Left forelimb (tissue), 1 donor: ENCODE measurements around the gene TNIK.

Experiments used
- DNase-seq: peaks from one replicate; pipeline ENCODE4 v3.0.0-alpha.2; 2018; ENCODE audit warnings: low spot score

Gene TNIK

GRCh38 chr3:171283183-171283847 lies 176.9 kb downstream of the TNIK start:
- DNase-seq = no peak

DNA sequence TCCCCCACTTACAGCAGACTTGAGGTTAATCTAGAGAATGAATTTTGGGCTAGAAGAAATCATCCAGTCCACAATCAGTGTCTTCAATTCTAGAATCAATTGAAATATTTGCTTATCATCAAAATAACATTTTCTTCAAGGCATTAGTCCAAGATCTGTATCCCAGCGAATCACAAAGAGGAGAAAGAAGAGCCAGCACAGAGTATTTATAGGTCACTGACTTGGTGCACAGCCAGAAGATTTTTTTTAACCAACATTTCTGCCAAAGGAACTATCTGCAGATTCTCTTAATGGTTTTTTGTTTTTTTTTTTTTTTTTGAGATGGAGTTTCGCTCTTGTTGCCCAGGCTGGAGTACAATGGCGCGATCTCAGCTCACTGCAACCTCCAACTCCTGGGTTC lies 178.2 kb downstream of the TNIK start:
- DNase-seq = no peak

- DNase-seq = no peak
Observed at GRCh38 chr3:171281256-171281992, 178.8 kb downstream of the TNIK start.

DNA sequence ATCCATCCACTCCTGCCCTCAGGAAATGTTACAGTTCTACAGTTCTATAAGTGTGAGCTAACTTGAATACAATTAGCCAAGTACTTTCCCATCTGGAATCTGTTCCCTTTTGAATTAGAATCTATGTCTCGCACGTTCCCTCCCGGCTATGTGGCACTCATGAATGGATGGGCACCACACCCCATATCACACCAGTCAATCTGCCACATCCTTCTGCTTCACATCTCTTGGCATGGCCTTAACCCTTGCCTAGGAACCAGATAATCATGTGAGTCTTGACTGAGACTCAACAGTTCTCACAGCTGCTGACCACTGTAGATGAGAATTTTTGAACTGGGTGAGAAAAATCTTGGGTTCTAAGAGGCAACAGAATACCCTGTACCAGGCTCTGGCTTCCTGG lies 180.2 kb downstream of the TNIK start:
- DNase-seq = no peak

DNA sequence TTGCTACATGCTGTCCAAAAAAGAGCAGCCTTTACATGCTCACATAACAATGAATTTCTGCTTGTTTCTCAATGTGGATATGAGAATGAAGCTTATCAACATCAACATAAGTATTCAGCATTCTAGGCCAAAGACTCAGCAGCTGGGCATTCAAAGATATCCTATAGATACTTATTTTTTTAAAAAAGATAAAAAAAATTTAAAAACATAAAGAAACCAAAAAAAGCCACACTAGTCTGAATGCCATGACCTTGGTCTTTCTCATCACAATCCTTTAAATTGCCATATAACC lies 182.0 kb downstream of the TNIK start:
- no peak for DNase-seq

- DNase-seq = no peak
Observed at GRCh38 chr3:171277456-171278298, 182.5 kb downstream of the TNIK start.

DNA sequence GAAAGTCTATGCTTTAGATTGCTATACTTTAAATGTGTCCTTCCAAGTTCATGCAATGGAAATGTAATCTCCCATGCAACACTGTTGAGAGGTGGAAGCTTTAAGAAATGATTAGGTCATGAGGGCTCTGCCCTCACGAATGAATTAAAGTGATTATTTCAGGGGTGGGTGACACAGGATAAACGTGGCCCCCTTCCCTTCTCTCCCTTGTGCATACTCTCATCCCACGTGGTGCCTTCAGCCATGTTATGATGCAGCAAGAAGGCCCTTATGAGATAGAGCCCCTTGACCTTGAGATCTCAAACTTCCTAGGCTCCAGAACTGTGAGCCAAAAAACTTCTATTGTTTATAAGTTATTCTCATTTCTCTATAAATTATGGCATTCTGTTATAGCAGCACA lies 183.3 kb downstream of the TNIK start:
- DNase-seq = no peak

- DNase-seq = no peak
Observed at GRCh38 chr3:171274222-171274621, 186.0 kb downstream of the TNIK start.

DNA sequence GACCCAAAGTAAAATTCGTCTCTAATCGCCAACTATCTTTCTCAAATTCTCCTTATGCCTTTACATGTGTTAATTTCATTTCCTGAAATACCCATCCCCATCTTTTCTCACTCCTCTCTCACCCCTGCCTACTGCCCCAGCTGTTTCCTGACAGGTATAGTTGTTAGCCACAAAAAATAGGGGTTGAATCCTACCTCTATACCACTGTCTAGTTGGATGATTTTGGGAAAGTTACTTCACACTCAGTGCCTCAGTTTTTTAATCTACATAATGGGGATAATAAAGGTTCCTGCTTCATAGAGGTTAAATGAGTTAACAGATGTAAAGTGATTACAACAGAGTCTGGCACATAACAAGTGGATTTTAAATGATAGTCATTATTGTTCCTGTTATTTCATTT lies 189.7 kb downstream of the TNIK start:
- DNase-seq = no peak

DNA sequence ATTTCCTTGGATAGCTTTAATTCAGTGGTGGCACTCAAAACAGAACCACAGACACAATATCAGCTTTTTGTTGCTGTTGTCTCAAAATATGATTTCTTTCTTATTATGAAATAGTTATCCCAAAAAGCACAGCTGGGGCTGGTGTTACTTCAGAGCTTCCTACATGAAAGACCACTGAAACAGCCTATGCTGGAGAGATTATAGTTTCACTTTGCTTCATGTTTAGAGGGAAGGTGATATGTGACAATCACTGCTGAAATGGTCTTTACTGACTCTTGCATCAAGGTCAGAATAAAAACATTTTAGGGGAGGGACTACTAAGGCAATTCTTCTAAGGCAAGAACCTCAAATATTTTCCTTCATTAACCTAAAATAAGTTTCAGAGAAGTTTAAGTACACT lies 190.7 kb downstream of the TNIK start:
- no peak for DNase-seq

DNA sequence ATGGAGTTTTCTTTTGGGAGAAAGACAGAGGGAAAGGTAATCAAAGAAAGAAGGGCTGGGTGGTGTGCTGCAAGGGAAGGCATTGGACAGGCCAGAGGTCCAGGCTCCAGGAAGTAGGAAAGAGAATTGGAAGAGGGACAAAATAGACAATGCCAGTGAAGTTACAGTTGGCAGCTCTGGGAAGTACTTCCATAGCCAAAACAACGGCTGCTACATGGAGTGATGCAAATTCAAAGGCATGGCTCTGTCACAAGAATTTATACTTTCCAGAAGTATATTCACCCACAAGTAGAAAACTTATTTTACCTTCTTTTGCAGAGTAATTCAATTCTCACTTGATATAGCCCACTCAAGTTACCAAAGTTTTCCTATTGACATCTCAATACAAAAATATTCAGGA lies 191.5 kb downstream of the TNIK start:
- DNase-seq = no peak

- no peak for DNase-seq
Observed at GRCh38 chr3:171267104-171267503, 193.1 kb downstream of the TNIK start.

- no peak for DNase-seq
Observed at GRCh38 chr3:171266740-171267073, 193.5 kb downstream of the TNIK start.

DNA sequence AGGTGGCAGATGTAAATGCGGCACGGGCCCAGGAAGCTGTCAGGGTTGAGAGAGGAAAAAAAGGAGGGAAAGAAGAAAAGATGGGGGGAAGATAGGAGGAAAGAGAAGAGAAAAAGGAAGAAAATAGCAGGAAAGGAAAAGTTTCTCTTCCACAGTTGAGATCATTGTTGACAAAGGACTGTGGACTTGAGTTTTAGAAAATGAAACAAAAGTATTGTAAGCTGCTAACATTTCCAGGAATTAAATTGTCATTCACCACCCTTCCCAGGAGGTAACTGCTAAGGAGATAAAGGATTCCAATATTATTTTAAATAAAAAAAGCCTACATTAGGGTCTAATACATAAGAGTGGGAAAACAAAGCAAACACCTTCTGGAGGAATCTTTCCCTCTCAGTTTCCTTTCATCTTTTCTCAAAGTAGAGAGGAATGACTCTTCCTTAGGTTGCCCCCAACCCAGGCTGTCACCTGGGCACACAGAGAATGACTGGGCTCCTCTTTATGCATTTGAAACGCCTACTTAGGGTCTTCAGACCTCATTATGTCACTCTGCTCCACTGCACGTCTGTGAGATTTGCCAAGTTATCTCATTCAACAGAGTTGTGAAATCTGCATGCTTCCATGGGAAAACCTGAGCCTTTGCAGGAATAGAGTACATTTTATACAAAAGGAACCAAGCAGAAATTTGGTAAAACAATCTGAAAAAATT lies 194.0 kb downstream of the TNIK start:
- no peak for DNase-seq

GRCh38 chr3:171264758-171265157 lies 195.4 kb downstream of the TNIK start:
- DNase-seq = no peak

DNA sequence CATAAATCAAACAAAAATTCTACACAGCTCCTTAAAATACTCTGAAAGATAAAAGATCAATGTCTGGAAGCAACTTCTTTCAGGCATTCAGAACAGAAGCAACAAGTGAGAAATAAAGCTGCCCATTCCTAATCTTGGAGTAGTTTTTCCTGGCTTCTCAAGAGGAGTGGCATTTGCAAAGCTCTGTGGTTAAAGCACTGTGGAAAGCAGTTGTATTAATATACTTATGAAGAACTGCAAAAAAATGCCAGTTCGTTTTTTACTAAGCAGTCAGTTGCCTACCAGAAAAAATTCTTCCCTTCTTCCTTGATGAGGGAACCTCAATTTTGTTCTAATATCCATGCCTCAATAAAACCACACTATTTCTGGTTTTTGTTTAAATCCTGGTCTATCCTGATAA lies 197.8 kb downstream of the TNIK start:
- no peak for DNase-seq

GRCh38 chr3:171261487-171261886 lies 198.7 kb downstream of the TNIK start:
- no peak for DNase-seq

DNA sequence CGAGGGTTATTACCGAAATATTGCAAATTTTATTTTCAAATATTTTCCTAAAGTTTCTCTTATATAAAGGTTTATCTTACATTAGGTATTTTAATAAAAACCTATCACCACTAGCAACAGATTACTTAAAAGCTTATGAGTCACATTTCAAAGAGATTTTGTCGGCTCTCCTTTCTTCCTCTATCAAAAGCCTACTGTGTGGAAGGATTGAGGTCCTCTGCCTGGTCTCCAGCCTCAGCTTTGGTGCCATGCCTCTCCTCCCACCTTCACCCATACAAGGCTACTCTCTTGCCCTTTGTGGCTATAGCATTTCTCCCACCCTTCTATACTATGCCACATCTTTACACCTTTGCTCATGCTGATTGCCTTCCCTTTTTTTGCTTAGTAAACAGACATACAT lies 199.3 kb downstream of the TNIK start:
- DNase-seq = no peak

DNA sequence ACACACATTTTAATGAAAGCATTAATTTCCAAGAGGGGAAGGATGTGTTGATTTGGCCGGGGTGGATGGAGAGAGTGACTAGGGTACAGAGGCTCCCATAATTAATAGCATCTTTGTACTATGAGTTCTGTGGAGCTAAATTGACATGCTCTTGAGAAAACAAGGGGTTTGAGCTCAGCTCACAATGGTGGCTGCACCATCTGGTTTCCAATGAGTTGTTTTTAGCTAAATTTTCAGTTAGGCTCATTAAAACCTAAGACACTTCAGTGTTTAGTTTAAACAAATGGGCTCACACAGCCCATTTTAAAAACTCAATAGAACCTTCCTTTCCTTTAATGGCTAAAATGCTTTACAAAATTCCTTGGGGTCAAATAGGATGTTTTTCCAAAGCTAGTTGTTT lies 199.7 kb downstream of the TNIK start:
- DNase-seq = no peak

DNA sequence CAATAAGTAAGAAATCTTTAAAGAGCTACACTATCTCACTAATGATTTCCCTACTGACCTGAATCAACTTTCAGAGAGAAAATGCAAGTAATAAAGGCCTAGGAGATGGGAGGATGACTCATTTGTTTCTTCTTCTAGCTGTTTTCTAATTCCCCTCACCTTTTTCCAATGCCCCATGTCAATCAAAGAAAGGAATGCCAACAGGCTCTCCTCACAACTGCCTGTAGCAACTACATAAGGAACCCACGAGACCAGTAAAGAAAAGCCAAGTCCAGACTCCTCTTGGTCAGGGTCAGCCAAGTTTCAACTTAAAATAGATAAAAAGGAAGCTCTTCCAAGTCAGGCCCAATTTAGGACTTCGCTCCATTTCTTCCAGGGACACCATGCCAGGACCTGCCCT lies 201.9 kb downstream of the TNIK start:
- DNase-seq = no peak

DNA sequence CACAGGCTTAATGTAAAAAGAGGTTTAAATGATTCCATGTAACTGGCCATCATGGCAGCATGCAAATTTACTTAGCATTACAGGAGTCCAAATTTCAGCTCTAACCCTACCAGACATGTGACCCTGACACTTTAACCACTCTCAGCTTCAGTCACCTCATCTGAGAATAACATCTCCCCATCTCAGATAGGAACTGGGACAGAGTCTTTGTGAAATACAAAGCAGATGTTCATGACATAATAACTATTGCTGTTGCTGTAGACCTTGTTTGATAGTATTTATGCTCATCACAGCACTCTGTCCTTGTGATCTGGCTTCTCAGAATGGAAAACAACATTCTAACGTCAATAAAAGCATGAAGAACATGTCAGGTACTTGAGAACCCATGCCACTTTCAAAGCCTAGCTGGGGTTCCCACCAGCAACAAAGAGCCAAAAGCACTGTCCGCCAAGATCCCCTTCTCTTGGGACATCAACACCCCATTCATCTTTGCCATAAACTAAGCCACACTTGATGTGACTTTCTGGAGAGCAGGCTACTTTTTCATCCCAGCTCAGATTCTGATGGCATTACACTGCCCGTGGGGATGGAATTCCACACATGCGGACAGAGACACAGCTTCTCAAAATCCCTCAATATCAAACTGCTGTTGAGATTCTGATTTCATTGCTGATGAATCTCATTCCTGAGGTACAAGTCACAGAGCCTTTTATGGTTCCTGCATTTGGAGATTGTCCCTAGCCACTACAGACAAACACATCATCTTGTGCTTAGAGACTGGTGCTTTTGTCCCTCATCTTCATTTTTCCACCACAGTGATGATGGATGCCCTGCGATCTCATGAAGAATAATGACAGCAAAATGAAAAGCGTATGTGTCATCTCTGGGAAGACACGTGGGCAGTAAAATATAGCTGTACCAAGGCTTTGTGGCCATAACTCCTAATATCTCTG lies 202.7 kb downstream of the TNIK start:
- no peak for DNase-seq
